ENCODE measurements around the gene CCL20.
"Not testable (repeated sequence)": the region's sequence is repeated elsewhere in the genome, so short reads cannot be mapped to it uniquely, and the experiment has no call there.

CCL20 gene

DNA sequence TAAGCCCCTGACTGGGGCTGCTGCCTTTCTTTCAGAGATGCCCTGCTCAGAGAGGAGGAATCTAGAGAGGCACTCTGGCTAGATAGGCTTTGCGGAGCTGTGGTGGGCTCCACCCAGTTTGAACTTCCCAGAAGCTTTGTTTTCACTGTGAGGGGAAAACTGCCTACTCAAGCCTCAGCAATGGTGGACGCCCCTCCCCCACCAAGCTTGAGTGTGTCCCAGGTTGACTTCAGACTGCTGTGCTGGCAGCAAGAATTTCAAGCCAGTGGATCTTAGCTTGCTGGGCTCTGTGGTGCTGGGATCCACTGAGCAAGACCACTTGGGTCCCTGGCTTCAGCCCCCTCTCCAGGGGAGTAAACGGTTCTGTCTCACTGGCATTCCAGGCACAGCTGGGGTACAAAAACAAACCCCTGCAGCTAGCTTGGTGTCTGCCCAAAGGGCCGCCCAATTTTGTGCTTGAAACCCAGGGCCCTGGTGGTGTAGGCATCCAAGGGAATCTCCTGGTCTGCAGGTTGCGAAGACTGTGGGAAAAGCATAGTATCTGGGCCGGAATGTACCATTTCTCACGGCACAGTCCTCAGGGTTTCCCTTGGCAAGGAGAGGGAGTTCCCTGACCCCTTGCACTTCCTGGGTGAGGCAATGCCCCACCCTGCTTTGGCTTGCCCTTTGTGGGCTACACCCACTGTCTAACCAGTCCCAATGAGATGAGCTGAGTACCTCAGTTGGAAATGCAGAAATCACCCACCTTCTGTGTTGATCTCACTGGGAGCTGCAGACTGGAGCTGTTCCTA lies 25.9 kb downstream of the CCL20 start:
- not testable (repeated sequence) for DNase-seq

DNA sequence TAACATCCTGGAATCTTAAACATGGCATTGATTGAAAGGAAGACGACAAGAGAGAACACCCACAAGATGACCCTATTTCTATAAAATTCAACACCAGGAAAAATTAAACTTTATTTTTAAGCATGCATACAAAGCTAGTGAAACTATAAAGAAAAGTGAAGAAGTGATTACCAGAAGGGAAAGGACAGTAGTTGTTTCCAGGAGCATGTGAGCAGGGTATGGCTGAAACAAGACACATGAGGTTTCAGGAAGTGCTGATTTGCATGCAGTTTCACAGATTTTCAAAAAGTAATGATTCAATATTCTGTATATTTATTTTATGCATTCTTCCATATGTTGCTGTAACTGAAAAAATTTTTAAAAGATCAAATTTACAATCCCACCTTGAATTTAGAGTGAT lies 33.2 kb downstream of the CCL20 start:
- no peak for DNase-seq

DNA sequence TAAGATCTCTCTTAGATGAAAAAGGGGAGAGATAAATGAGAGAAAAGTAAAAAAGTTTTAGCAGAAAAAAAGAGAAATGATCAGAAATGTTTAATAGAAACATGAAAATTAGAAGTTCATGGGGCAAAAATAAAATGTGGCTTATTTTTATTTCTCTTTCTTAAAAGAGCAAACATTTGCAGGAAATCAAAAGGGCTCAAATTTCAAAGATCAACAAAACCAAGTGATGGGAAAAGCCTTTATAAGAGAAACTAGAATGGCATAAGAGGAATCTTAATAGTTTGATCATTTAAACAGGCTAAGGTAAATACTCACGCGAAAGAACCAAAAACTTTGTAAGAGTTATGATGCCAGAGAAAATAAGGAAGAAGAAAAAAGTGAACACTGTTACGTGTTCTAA lies 34.5 kb downstream of the CCL20 start:
- DNase-seq = no peak

DNA sequence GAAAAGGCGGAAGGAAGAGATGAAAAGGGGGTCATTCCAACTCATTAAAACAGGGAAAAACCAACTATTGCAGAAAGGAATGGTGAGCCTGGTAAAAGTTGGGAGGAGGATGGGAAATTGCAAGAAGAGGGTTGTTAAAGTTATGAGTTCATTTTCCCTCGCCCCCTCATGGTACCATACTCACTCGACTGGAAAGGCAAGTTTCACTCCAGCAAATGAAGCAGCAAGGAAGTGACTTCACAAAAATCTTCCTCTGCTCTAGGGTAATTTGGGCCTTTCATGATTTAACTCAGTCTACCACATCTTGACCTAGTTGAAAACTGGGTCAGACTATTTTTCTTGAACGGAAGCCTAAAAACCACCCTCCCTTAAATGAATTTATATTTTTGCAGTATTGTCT lies 34.9 kb downstream of the CCL20 start:
- DNase-seq = no peak

DNA sequence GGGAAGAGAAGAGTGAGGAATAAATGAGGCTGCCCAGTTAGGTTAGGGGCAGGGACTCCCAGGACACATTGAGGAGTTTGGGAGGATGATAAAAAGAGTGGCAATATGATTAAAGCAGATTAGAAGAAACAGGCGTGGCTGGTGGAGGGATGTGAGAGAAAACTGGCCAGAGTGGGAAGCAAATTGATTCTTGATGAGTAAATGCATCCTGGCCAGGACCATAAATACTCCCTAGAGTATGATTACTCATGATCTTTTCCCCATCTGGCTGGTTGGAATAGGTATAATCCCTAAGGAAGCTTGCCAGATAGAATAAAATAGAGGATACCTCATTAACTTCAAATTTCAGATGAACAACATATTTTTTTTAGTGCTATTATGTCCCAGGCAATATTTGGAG lies 36.3 kb downstream of the CCL20 start:
- peak; percentile 53 for DNase-seq

DNA sequence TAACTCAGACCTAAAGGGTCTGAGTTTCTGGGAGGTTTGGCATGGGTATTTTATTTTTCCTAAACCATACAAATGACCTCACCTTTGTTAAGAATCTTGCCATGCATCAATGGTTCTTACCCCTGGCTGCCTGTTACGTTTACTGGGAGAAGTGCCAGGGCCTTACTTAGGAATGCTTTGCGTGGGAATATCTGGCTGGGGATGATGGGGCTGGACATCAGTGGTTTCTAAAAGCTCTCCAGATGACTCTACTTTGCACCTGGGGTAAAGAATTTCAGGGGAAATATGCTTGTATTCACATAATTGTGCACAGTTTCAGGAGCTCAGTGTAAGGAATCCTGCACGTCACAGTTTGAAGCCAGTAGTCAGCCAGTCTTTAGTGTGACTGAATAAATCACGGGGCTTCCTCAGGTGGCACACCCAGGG lies 39.6 kb downstream of the CCL20 start:
- DNase-seq = peak; percentile 70

DNA sequence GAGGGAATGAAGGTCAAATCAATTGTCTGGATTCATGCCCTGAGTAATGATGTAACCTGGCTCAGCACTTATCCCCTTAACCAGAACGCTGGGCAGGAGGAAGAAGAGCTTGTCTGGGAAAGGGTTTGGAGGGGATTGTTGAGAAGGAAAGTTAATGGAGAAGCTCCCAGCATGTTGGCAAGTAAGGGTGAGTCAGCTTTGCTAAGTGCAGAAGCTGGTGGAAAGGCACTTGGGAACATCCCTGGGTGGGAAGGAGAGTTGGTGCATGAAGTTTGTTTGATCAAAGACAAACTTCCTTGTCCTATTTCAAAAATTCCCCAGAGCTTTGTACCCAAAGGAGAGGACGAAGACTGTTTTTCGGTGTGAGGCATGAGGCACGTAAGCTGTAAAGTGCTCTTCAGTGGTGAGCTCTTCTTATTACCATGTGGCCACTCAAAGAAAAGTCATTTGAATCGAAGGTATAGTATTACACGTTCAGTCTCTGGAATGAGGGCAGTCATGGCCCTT lies 40.2 kb downstream of the CCL20 start:
- peak; percentile 8 for DNase-seq

DNA sequence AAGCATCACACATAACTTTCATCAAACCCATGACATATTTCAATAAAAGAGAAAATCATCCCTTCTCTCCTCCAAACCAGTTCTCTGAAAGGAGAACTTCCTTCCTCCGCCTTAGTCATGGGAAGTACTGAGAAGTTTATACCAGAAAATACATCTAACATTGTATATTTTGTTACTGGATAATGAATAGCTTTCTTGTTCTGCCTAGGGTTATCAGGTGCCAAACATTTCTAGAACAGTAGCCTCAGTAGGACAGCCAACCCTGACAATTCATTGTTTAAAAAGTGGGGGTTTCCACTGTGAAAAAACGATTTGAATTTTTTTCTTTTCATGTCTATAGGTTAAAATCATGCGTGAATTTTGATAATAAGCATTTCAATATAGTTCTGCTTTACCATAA lies 41.8 kb downstream of the CCL20 start:
- DNase-seq = no peak

DNA sequence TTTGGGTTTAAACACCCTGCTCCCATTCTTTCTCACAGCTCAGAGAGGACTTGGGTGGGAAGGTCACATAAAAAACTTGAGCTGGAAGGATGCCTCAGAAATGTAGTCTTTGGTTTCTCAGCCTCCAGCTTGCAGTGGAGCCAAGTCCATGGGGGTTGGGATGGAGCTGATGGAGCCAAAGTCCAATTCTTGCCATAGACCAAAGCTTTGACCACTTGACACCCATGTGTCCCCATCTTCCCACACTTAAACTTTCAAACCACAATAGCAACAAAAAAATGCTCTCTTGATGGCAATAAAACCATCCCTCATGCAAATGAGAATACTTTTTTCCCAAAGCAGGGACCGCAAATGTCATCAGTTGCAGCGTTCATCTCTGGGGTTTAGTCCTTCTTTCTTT lies 43.1 kb downstream of the CCL20 start:
- no peak for DNase-seq

DNA sequence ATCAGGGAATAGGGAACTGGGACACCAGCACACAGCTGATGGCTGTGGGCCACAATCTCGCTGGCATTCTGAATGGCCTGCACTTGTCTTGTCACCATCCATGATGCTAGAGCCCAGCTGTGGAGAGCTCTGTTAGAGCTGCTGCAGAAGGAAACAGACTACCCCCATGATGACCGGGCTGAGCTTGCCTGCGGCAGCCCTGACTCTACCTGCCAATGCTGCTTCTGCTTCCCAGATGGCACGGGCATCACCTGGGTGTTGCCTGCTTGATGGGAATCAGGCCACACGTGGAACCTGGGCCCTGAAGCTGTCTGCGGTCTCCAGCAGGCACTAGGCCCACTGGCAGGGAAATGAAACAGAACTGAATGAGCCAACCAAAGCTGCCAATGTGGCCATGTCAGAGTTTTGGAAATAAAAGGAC lies 46.6 kb downstream of the CCL20 start:
- DNase-seq = no peak

DNA sequence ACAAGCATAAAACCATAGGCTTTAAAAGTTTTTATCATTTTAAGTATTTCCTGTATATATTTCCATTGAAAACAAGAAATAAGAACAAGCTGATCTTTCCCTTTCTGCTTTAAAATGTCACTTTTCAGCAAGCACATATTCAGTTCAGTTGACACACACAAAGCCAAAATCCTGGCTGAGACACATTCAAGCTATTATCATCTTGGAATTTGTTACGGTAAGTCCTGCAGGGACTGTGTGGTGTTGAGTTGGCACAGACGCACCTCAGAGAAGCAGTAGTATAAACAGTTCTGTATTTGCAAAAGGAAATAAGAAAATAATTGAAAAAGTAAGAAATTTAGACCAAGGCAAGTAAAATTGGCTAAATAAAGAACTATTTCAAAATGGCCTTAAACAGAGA lies 47.4 kb downstream of the CCL20 start:
- no peak for DNase-seq

DNA sequence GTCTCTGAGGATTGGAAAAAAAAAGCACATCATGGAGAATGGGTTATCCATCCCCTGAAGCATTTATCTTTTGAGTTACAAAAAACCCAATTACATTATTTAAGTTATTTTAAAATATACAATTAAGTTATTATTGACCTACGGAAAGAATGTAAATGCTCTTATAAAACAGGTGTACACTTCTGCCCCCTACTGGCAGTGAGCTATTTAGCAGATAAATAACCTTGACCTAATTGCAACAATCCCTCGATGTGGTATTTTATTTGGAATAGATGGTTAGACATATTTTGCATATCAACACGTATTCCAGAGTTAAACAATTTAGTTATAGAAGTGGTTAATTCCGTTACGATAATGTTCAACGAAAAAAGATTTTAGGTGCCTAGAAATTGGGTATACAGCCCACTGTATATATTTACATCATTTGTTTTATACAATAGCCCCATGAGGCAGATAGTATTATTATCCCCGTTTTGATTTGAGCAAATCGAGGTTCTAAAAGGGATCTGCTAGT lies 48.6 kb downstream of the CCL20 start:
- DNase-seq = peak; percentile 56

DNA sequence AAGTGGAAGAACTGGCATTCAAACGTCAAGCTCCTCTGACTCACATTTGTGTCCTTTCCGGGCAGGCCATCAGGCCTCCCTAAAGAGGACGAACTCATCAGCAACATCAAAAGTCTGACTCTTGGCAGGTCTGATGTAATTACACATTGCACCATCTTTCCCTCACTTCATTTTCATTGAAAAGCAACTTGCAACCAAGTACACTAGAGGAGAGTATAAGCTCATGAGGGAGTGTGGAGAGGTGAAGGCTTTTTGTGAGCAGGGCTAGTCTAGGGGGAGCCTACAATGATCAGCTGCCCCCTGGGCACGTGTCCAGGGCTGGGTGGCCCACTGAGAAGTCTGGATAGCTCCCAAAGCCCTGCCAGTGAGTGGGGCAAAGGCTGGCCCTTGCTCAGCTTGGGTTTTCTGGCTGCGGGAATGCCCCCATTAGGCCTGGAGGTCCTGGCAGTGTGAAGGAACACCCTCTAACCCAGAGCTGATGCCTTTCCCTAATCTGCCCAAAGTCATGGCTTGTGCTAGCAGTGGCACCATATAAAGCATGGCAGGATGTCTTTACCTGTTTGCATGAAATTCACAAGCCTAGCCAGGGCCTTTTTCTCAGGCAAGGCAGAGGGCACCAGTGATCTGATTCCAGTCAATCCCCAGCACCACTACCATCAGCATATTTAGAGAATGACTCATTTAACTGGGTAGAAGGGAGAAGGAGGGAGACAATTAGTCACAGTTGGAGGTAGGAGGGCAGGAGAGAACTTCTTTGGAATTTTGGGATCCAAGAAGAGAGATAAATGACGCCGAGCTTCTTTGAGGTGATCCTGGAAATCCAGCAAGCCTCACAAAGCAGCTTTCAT lies 49.3 kb downstream of the CCL20 start:
- peak; percentile 90 for DNase-seq

DNA sequence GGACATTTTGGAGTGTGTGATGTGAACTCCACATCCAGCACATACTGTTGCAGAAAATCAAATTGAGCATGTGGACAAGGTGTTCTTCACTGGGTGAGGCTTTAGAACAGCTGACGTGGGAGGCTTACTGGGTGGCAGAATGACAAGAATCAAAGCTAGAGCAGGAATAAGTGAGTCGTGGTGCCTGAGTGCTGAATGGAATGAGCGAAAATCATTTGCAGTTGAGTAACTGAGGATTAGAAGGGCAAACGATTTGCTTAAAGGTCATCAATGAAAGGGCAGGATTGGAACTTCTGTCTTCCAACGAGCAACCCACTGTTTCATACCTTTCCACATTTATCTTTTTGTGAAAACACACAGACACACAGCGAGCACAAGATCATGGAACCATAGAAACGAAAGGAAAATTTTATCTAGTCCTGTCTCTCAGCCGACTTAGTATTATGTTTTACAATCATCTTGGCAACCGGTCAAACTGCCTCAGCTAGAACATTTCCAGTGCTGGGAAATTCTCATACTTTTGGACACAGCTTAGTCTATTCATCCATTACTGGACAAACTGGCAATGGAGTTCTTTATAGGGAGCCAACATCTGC lies 50.6 kb downstream of the CCL20 start:
- DNase-seq = no peak

DNA sequence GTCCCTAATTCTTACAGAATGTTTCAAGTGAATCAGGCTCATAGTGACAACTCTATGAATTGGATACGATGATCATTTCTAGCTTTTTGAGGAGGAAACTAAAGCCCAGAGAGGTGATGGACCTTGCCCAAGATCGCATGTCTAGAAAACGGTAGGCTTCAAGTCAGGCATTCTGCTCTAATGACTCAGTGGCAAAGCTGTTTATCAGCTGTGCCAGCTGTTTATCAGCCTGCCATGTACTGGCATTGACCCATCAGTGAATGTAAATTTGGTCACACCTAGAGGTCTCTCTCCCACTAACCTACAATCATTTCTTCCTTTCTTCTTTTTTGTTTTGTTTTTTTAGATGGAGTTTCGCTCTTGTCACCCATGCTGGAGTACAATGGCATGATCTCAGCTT lies 51.6 kb downstream of the CCL20 start:
- no peak for DNase-seq

Measured in EL (cell line).